NCI-H1105 (cell line): ENCODE data around the gene CFAP410.
"Not testable (repeated sequence)": the region's sequence is repeated elsewhere in the genome, so short reads cannot be mapped to it uniquely, and the experiment has no call there.

ENCODE experiments used
- DNase-seq: peaks from one replicate; lab custom pipeline; 2025; lab: John Stamatoyannopoulos, UW

CFAP410 gene

GRCh38 chr21:44285138-44285992, 53.8 kb downstream of the CFAP410 start, which contains the start of gene AIRE:
TSS of gene AIRE (plus strand) at chr21:44285876. CDS start at chr21:44286007, 131 bp downstream.
- DNase-seq = no peak

GRCh38 chr21:44283948-44284347, 55.2 kb downstream of the CFAP410 start:
- no peak for DNase-seq

- DNase-seq = not testable (repeated sequence)
Observed at GRCh38 chr21:44283211-44283785, 55.9 kb downstream of the CFAP410 start.

GRCh38 chr21:44282370-44282769, 56.8 kb downstream of the CFAP410 start:
- no peak for DNase-seq

- no peak for DNase-seq
Observed at GRCh38 chr21:44281801-44282200, 57.4 kb downstream of the CFAP410 start.

GRCh38 chr21:44279354-44280260, 59.6 kb downstream of the CFAP410 start:
- no peak for DNase-seq
